ENCODE results near the gene SPAG5.
A peak's percentile ranks its signal among the peaks of the same experiment; 100 is the strongest.
"Not testable (repeated sequence)": the region's sequence is repeated elsewhere in the genome, so short reads cannot be mapped to it uniquely, and the experiment has no call there.

Gene SPAG5

GRCh38 chr17:28612531-28612930 lies 13.7 kb upstream of the SPAG5 start:
- H3K27me3 ChIP-seq (ENCODE audit: insufficient read depth, low read length): no peaks in the 10 kb centered on the region
- no peak overlapping the region for H3K27ac ChIP-seq (ENCODE audit: low read depth, low read length, poor library complexity, severe bottlenecking)
- no peaks in the 10 kb centered on the region for H4K20me1 ChIP-seq (ENCODE audit: insufficient read depth, low read length)
- peaks cover 81% of the 10 kb centered on the region for H3K36me3 ChIP-seq (ENCODE audit: insufficient read depth, low read length)
- H3K9ac ChIP-seq (ENCODE audit: low read length): no peak overlapping the region
- H3K4me2 ChIP-seq (ENCODE audit: low read length): no peak overlapping the region
- no peak overlapping the region for H2AFZ ChIP-seq (ENCODE audit: low read length)
- H3K9me3 ChIP-seq (ENCODE audit: low read length): no peaks in the 10 kb centered on the region
- H3K9me2 ChIP-seq (ENCODE audit: low read depth, low read length): no peaks in the 10 kb centered on the region
- H3F3A ChIP-seq (ENCODE audit: insufficient read depth, low read length): no peaks in the 10 kb centered on the region
- TF ChIP-seq EZH2 (IDR thresholded peaks at IDR 0.05; ENCODE audit: borderline replicate concordance, low read length): no peak
- TF ChIP-seq, protein P1, sequence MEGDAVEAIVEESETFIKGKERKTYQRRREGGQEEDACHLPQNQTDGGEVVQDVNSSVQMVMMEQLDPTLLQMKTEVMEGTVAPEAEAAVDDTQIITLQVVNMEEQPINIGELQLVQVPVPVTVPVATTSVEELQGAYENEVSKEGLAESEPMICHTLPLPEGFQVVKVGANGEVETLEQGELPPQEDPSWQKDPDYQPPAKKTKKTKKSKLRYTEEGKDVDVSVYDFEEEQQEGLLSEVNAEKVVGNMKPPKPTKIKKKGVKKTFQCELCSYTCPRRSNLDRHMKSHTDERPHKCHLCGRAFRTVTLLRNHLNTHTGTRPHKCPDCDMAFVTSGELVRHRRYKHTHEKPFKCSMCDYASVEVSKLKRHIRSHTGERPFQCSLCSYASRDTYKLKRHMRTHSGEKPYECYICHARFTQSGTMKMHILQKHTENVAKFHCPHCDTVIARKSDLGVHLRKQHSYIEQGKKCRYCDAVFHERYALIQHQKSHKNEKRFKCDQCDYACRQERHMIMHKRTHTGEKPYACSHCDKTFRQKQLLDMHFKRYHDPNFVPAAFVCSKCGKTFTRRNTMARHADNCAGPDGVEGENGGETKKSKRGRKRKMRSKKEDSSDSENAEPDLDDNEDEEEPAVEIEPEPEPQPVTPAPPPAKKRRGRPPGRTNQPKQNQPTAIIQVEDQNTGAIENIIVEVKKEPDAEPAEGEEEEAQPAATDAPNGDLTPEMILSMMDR (IDR thresholded peaks at IDR 0.05; ENCODE audit: low read length): no peak
- no peaks in the 10 kb centered on the region for H3K4me1 ChIP-seq (ENCODE audit: insufficient read depth, low read length, severe bottlenecking)
- H3K79me2 ChIP-seq (ENCODE audit: insufficient read depth, low read length): no peaks in the 10 kb centered on the region
- H3K4me3 ChIP-seq (ENCODE audit: low read depth, low read length, poor library complexity, severe bottlenecking): no peak overlapping the region

- TF ChIP-seq EZH2 (IDR thresholded peaks at IDR 0.05; ENCODE audit: borderline replicate concordance, low read length): no peak
- no peak overlapping the region for H3K4me2 ChIP-seq (ENCODE audit: low read length)
- no peaks in the 10 kb centered on the region for H3K9me3 ChIP-seq (ENCODE audit: low read length)
- no peak overlapping the region for H2AFZ ChIP-seq (ENCODE audit: low read length)
- no peaks in the 10 kb centered on the region for H3K9me2 ChIP-seq (ENCODE audit: low read depth, low read length)
- H3F3A ChIP-seq (ENCODE audit: insufficient read depth, low read length): no peaks in the 10 kb centered on the region
- no peak overlapping the region for H3K27ac ChIP-seq (ENCODE audit: low read depth, low read length, poor library complexity, severe bottlenecking)
- H3K4me1 ChIP-seq (ENCODE audit: insufficient read depth, low read length, severe bottlenecking): no peaks in the 10 kb centered on the region
- H3K9ac ChIP-seq (ENCODE audit: low read length): no peak overlapping the region
- no peaks in the 10 kb centered on the region for H3K79me2 ChIP-seq (ENCODE audit: insufficient read depth, low read length)
- H3K27me3 ChIP-seq (ENCODE audit: insufficient read depth, low read length): no peaks in the 10 kb centered on the region
- no peak overlapping the region for H3K4me3 ChIP-seq (ENCODE audit: low read depth, low read length, poor library complexity, severe bottlenecking)
- no peaks in the 10 kb centered on the region for H4K20me1 ChIP-seq (ENCODE audit: insufficient read depth, low read length)
- H3K36me3 ChIP-seq (ENCODE audit: insufficient read depth, low read length): peaks cover 59% of the 10 kb centered on the region
Observed at GRCh38 chr17:28610376-28610775, 11.6 kb upstream of the SPAG5 start.

GRCh38 chr17:28604031-28604430 lies 5.2 kb upstream of the SPAG5 start:
- H3F3A ChIP-seq (ENCODE audit: insufficient read depth, low read length); H3K27ac ChIP-seq (ENCODE audit: low read depth, low read length, poor library complexity, severe bottlenecking); H3K36me3 ChIP-seq (ENCODE audit: insufficient read depth, low read length); H2AFZ ChIP-seq (ENCODE audit: low read length); H3K9ac ChIP-seq (ENCODE audit: low read length); H3K9me3 ChIP-seq (ENCODE audit: low read length); H3K4me3 ChIP-seq (ENCODE audit: low read depth, low read length, poor library complexity, severe bottlenecking); H3K4me1 ChIP-seq (ENCODE audit: insufficient read depth, low read length, severe bottlenecking); H4K20me1 ChIP-seq (ENCODE audit: insufficient read depth, low read length); H3K27me3 ChIP-seq (ENCODE audit: insufficient read depth, low read length); H3K4me2 ChIP-seq (ENCODE audit: low read length); H3K9me2 ChIP-seq (ENCODE audit: low read depth, low read length); H3K79me2 ChIP-seq (ENCODE audit: insufficient read depth, low read length): not testable (repeated sequence)

DNA sequence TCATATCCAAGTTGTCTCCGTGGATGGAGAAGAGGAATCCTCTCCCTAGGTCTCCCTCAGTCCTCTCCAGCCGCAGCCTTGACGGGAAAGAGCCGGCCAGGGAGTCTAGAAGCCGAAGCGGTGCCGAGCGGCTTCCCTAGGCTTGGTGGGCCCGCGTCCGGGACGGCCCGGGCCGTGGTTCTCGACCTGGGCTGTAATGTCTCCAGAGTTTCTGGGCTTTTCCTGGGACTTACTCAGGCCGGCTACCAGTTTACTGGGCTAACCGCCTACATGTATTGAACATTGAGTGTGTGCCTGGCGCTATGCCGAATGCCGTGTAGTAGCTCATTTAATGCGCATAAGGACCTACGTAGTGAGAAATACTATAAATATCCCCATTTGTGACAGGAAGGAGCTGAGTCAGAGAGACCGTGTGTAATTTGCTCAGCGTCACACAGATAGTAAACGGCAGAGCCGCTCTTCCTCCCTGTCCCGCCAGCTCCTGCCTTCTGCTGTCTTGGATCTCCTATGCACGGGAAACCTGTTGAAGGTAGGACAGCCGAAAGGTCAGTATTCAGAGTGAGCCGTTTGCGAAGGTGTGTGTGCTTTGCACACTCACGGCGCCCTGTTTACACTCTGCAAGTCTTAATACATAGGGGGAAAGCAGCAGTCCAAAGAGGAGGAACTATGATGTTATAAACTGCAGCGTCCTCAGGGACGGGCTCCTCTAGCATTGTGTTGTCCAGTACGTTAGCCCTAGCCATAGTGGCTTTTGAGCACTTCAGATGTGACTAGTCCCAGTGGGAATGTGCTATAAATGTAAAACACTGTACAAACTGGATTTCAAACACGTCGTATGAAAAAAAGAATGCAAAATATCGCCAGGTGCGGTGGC lies 723 bp upstream of the SPAG5 start:
- Histone ChIP-seq H3K4me3 (ENCODE audit: low read depth, low read length, poor library complexity, severe bottlenecking) (peak overlapping the region; percentile 84), H3F3A (ENCODE audit: insufficient read depth, low read length) (no peaks in the 10 kb centered on the region), H3K36me3 (ENCODE audit: insufficient read depth, low read length) (peaks cover 22% of the 10 kb centered on the region; the same call in 1 of the 2 replicates), H3K79me2 (ENCODE audit: insufficient read depth, low read length) (peaks cover 14% of the 10 kb centered on the region), H3K27ac (ENCODE audit: low read depth, low read length, poor library complexity, severe bottlenecking) (peak overlapping the region; percentile 84), H3K27me3 (ENCODE audit: insufficient read depth, low read length) (no peaks in the 10 kb centered on the region), H4K20me1 (ENCODE audit: insufficient read depth, low read length) (no peaks in the 10 kb centered on the region), H3K9ac (ENCODE audit: low read length) (peak overlapping the region; percentile 74), H3K4me2 (ENCODE audit: low read length) (peak overlapping the region; percentile 97), H3K4me1 (ENCODE audit: insufficient read depth, low read length, severe bottlenecking) (peaks cover 19% of the 10 kb centered on the region), H3K9me2 (ENCODE audit: low read depth, low read length) (no peaks in the 10 kb centered on the region), H3K9me3 (ENCODE audit: low read length) (no peaks in the 10 kb centered on the region), H2AFZ (ENCODE audit: low read length) (no peak overlapping the region)
- no peak for TF ChIP-seq EZH2 (IDR thresholded peaks at IDR 0.05; ENCODE audit: borderline replicate concordance, low read length)
- TF ChIP-seq, protein P1 (IDR thresholded peaks at IDR 0.05; ENCODE audit: low read length): no peak
